Measurements from ENCODE around the gene LST1.

GRCh38 chr6:31559606-31559957 is 26.5 kb upstream of the LST1 start:
- TF ChIP-seq CTCF (IDR thresholded peaks at IDR 0.05; ENCODE audit: low read depth, low read length, poor library complexity, severe bottlenecking) = no peak
- TF ChIP-seq EZH2phosphoT487 (IDR thresholded peaks at IDR 0.05; ENCODE audit: borderline replicate concordance, low read length) = no peak
